ENCODE data around the gene PPARA. TPM values are rescaled to one million over a fixed set of nuclear protein-coding genes. Genes with fewer than 3 reads are reported as not detected.

Gene PPARA
- total RNA-seq, 1 experiment from 2014 or later = 7.7 TPM

- H3K27me3 ChIP-seq (ENCODE audit: low read length) = no peaks in the 10 kb centered on the region
- H3K9ac ChIP-seq (ENCODE audit: low read length) = no peak overlapping the region
- no peak overlapping the region for H3K4me3 ChIP-seq (ENCODE audit: low read length)
- no peak overlapping the region for H2AFZ ChIP-seq (ENCODE audit: low read length)
- no peaks in the 10 kb centered on the region for H3F3A ChIP-seq (ENCODE audit: low read length, unreplicated experiment)
- no peak overlapping the region for H3K4me2 ChIP-seq (ENCODE audit: low read length)
- no peak for TF ChIP-seq EZH2 (IDR thresholded peaks at IDR 0.05; ENCODE audit: low read length, unreplicated experiment)
- TF ChIP-seq CTCF (conservative IDR thresholded peaks at IDR 0.05; ENCODE audit: low read depth, low read length) = no peak
- no peak for TF ChIP-seq EZH2phosphoT487 (IDR thresholded peaks at IDR 0.05; ENCODE audit: borderline replicate concordance, low read length)
- no peaks in the 10 kb centered on the region for H3K36me3 ChIP-seq (ENCODE audit: low read depth, low read length)
- H3K9me2 ChIP-seq (replicated peaks; ENCODE audit: low read length) = no peaks in the 10 kb centered on the region
- POLR2A ChIA-PET (ENCODE audit: unreplicated experiment) = no interaction called here
- H4K20me1 ChIP-seq (ENCODE audit: low read length) = no peaks in the 10 kb centered on the region
- CTCF ChIA-PET = no interaction called here
- no peak overlapping the region for H3K27ac ChIP-seq (ENCODE audit: low read length)
- H3K9me3 ChIP-seq (ENCODE audit: low read length) = no peaks in the 10 kb centered on the region
- DNase-seq = no peak
- H3K79me2 ChIP-seq (ENCODE audit: low read length) = no peaks in the 10 kb centered on the region
- ATAC-seq = no peak
- intact Hi-C loops (cut with micrococcal nuclease) = no loop called here
- no TSS peak for BruUV-seq (replicated peaks)
- H3K4me1 ChIP-seq (ENCODE audit: insufficient read depth, low read length) = peaks cover 7% of the 10 kb centered on the region
Measured at GRCh38 chr22:46290843-46291785, 140.8 kb downstream of the PPARA start.

- ChIA-PET POLR2A (ENCODE audit: unreplicated experiment) (no interaction called here), CTCF (no interaction called here)
- H3K4me2 ChIP-seq (ENCODE audit: low read length) = no peak overlapping the region
- no peaks in the 10 kb centered on the region for H3F3A ChIP-seq (ENCODE audit: low read length, unreplicated experiment)
- TF ChIP-seq EZH2phosphoT487 (IDR thresholded peaks at IDR 0.05; ENCODE audit: borderline replicate concordance, low read length) (no peak), EZH2 (IDR thresholded peaks at IDR 0.05; ENCODE audit: low read length, unreplicated experiment) (no peak), CTCF (conservative IDR thresholded peaks at IDR 0.05; ENCODE audit: low read depth, low read length) (no peak)
- no peak overlapping the region for H3K9ac ChIP-seq (ENCODE audit: low read length)
- no peak for ATAC-seq
- H3K27ac ChIP-seq (ENCODE audit: low read length) = no peak overlapping the region
- no TSS peak for BruUV-seq (replicated peaks)
- no peaks in the 10 kb centered on the region for H3K27me3 ChIP-seq (ENCODE audit: low read length)
- H2AFZ ChIP-seq (ENCODE audit: low read length) = no peak overlapping the region
- H3K9me2 ChIP-seq (replicated peaks; ENCODE audit: low read length) = no peaks in the 10 kb centered on the region
- no peak for DNase-seq
- peaks cover 10% of the 10 kb centered on the region for H3K4me1 ChIP-seq (ENCODE audit: insufficient read depth, low read length)
- H3K79me2 ChIP-seq (ENCODE audit: low read length) = peaks cover 4% of the 10 kb centered on the region
- intact Hi-C loops (cut with micrococcal nuclease) = no loop called here
- no peak overlapping the region for H3K4me3 ChIP-seq (ENCODE audit: low read length)
- H3K36me3 ChIP-seq (ENCODE audit: low read depth, low read length) = no peaks in the 10 kb centered on the region
- H3K9me3 ChIP-seq (ENCODE audit: low read length) = no peaks in the 10 kb centered on the region
- no peaks in the 10 kb centered on the region for H4K20me1 ChIP-seq (ENCODE audit: low read length)
Measured at GRCh38 chr22:46292173-46292572, 141.8 kb downstream of the PPARA start.

GRCh38 chr22:46292732-46293131 lies 142.4 kb downstream of the PPARA start:
- Histone ChIP-seq H3K9me2 (replicated peaks; ENCODE audit: low read length) (no peaks in the 10 kb centered on the region), H3K9me3 (ENCODE audit: low read length) (no peaks in the 10 kb centered on the region), H3K4me2 (ENCODE audit: low read length) (no peak overlapping the region), H3K27me3 (ENCODE audit: low read length) (no peaks in the 10 kb centered on the region), H2AFZ (ENCODE audit: low read length) (no peak overlapping the region), H3K79me2 (ENCODE audit: low read length) (peaks cover 9% of the 10 kb centered on the region), H3K4me3 (ENCODE audit: low read length) (no peak overlapping the region), H3K9ac (ENCODE audit: low read length) (no peak overlapping the region), H3K36me3 (ENCODE audit: low read depth, low read length) (no peaks in the 10 kb centered on the region), H3F3A (ENCODE audit: low read length, unreplicated experiment) (no peaks in the 10 kb centered on the region), H3K4me1 (ENCODE audit: insufficient read depth, low read length) (peaks cover 10% of the 10 kb centered on the region), H3K27ac (ENCODE audit: low read length) (no peak overlapping the region), H4K20me1 (ENCODE audit: low read length) (no peaks in the 10 kb centered on the region)
- BruUV-seq (replicated peaks) = no TSS peak
- intact Hi-C loops (cut with micrococcal nuclease) = no loop called here
- ChIA-PET CTCF (no interaction called here), POLR2A (ENCODE audit: unreplicated experiment) (no interaction called here)
- no peak for TF ChIP-seq EZH2phosphoT487 (IDR thresholded peaks at IDR 0.05; ENCODE audit: borderline replicate concordance, low read length)
- no peak for TF ChIP-seq CTCF (conservative IDR thresholded peaks at IDR 0.05; ENCODE audit: low read depth, low read length)
- TF ChIP-seq EZH2 (IDR thresholded peaks at IDR 0.05; ENCODE audit: low read length, unreplicated experiment) = no peak
- DNase-seq = no peak
- ATAC-seq = no peak
